HG02981 (cell line): ENCODE data around the gene HKDC1.
"Not testable (repeated sequence)": the region's sequence is repeated elsewhere in the genome, so short reads cannot be mapped to it uniquely, and the experiment has no call there.

Experiments used
- ATAC-seq: cut with Tn5 transposase; IDR thresholded peaks from one replicate; pipeline ENCODE4 v1.9.1; 2021; ENCODE audit warnings: mild to moderate bottlenecking, moderate library complexity; ENCODE audit not compliant: unreplicated experiment

Gene HKDC1, protein sequence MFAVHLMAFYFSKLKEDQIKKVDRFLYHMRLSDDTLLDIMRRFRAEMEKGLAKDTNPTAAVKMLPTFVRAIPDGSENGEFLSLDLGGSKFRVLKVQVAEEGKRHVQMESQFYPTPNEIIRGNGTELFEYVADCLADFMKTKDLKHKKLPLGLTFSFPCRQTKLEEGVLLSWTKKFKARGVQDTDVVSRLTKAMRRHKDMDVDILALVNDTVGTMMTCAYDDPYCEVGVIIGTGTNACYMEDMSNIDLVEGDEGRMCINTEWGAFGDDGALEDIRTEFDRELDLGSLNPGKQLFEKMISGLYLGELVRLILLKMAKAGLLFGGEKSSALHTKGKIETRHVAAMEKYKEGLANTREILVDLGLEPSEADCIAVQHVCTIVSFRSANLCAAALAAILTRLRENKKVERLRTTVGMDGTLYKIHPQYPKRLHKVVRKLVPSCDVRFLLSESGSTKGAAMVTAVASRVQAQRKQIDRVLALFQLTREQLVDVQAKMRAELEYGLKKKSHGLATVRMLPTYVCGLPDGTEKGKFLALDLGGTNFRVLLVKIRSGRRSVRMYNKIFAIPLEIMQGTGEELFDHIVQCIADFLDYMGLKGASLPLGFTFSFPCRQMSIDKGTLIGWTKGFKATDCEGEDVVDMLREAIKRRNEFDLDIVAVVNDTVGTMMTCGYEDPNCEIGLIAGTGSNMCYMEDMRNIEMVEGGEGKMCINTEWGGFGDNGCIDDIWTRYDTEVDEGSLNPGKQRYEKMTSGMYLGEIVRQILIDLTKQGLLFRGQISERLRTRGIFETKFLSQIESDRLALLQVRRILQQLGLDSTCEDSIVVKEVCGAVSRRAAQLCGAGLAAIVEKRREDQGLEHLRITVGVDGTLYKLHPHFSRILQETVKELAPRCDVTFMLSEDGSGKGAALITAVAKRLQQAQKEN

GRCh38 chr10:69220041-69220451, at the start of gene HKDC1:
Gene HKDC1, plus strand, starts transcription at chr10:69220332. Its CDS starts 104 bp downstream, at chr10:69220436.
- ATAC-seq: no peak

GRCh38 chr10:69172241-69172982, 47.7 kb upstream of the HKDC1 start:
- ATAC-seq: no peak

DNA sequence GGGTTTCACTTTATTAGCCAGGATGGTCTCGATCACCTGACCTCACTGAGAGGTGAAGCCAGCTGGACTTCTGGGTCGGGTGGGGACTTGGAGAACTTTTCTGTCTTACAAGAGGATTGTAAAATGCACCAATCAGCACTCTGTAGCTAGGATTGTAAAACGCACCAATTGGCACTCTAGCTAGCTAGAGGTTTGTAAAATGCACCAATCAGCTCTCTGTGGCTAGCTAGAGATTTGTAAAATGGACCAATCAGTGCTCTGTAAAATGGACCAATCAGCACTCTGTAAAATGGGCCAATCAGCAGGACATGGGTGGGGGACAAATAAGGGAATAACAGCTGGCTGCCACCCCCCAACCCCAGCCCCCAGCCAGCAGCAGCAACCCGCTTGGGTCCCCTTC, 44.8 kb upstream of the HKDC1 start:
- not testable (repeated sequence) for ATAC-seq

GRCh38 chr10:69176823-69177222, 43.3 kb upstream of the HKDC1 start:
- ATAC-seq: no peak

DNA sequence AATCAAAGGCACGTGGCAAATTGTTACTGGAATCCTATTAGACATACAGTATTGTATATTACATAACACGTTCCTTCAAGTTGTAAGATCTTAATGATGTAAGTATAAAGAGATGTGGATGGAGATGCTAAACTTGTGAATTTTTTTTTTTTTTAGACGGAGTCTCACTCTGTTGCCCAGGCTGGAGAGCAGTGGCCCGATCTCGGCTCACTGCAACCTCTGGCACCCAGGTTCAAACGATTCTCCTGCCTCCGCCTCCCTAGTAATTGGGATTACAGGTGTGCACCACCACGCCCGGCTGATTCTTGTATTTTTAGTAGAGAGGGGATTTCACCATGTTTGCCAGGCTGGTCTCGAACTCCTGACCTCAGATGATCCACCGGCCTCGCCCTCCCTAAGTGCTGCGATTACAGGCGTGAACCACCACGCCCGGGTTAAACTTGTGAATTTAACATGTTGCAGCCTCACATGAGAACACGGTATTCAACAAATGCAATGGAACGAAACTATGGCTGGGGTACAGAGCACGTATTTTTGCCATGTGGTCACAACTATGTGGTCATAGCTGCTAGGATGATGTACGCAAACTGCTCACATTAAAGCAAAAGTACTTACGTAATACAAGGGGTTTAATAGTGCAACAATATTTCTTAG, 40.9 kb upstream of the HKDC1 start:
- peak; percentile 19 for ATAC-seq

- peak; percentile 79 for ATAC-seq
Observed at GRCh38 chr10:69179743-69180524, 40.2 kb upstream of the HKDC1 start, which contains the start of gene SUPV3L1. Gene SUPV3L1, plus strand, starts transcription at chr10:69180234. Its CDS starts 58 bp downstream, at chr10:69180292.

- ATAC-seq: no peak
Observed at GRCh38 chr10:69180525-69181204, 39.5 kb upstream of the HKDC1 start.

DNA sequence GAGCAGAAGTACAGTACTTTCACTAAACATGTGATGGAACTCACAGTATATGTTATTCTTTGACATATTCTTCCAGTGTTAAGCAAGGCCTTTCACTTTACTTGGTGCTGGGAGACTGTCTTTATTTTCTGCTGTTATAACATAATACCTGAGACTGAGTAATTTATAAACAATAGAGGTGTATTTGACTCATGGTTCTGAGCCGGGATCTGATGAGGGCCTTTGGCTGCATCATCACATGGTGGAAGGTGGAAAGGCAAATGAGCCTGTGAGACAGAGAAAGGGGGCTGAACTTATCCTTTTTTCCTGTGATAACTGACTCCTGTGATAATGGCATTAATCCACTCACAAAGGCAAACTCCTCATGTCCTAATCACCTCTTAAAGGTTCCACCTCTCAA, 38.7 kb upstream of the HKDC1 start:
- no peak for ATAC-seq

DNA sequence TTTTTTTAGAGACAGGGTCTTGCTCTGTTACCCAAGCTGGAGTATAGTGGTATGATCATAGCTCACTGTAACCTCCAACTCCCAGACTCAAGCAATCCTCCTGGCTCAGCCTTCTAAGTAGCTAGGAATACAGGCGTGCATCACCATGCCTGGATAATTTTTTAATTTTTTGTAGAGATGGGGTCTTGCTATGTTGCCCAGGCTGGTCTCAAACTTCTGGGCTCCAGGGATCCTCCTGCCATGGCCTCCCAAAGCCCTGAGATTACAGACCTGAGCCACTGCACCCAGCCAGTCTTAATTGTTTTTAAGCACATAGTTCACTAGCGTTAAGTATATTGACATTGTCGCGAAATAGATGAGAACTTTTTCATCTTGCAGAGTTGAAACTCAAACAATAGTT, 38.1 kb upstream of the HKDC1 start:
- no peak for ATAC-seq

DNA sequence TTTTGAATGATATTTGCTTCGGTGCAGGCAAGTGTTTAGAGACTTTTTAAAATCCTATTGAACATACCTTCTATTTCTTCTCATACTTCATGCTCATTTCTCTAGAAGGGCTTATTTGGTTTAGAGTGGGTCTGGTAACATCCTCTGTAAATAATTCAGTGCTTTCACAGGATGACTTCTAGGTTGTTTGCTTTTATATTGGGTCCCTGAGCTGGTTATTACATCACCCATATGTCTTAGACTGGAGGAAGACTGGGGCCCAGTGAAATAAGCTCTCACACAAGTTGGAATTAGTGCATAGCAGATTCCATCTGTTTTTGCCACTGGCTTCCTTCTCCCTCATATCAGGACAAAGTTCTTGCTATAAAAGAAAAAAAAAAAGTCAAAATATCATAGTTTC, 33.6 kb upstream of the HKDC1 start:
- no peak for ATAC-seq

GRCh38 chr10:69201045-69201444, 19.1 kb upstream of the HKDC1 start:
- no peak for ATAC-seq

DNA sequence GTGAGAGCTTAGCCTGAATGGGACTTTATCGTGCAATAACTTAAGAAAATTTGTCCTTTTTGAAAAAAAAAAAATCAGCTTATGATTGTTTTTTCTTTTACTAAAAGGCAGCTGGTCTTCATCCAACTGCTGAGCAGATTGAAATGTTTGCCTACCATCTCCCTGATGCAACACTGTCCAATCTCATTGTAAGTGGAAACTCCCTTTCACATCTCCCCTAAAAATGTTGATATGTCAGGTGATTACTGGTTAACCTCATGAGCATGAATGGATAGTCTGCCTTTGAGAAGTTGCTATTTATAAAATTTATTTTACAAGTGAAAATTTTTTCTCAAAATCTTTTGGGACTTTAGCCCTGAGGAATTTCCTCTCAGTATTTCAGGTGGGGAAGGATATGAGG, 17.8 kb upstream of the HKDC1 start:
- ATAC-seq: no peak

DNA sequence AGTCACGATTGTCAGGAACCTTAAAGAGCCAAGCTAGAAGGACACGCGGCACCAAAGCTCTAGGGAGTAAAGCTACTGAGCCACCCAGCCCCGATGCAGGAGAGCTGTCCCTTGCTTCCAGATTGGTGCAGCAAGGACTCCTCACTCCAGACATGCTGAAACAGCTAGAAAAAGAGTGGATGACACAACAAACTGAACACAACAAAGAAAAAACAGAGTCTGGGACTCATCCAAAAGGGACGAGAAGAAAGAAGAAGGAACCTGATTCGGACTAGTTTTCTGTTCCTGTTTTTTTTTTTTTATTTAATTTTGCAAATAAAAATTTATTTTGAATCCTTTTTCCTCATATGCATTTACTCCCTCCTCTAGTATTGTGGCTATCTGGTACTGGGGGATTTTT, 11.4 kb upstream of the HKDC1 start:
- no peak for ATAC-seq

- no peak for ATAC-seq
Observed at GRCh38 chr10:69209787-69210484, 10.2 kb upstream of the HKDC1 start.

DNA sequence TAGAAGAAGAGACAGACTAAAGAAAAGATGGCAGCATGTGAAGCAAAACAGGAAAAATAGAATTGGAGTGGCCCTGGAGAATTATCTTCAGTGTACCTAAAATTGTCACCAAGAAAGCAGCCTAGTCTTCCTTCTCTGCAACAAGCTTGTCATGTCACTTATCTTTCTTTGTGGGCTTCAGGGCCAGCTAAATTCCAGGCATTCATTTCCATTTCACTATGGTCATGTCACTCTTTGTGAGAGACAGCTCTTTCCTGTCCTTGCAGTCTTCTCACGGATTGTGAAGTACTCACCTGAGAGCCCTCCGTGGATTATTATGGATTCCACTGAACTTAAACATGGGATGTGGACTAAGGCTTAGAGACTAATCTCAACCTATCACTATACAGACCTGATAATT, 9.0 kb upstream of the HKDC1 start:
- no peak for ATAC-seq

DNA sequence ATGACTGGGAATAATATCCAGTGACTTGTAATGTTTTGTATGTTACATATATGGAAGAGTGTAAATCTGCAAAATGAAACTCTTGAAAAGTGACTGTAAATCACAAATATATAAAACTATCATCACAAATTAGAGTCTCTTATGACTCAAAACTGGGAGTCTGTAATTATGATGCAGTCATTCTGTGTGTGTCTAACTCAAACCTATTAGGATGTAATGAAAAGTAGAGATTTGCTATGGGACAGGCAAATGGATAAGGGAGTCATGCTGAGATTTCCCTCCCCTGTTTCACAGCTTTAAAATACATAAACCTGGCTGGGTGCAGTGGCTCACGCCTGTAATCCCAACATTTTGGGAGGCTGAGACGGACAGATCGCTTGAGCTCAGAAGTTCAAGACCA, 8.6 kb upstream of the HKDC1 start:
- ATAC-seq: no peak

- no peak for ATAC-seq
Observed at GRCh38 chr10:69213591-69214311, 6.4 kb upstream of the HKDC1 start.

DNA sequence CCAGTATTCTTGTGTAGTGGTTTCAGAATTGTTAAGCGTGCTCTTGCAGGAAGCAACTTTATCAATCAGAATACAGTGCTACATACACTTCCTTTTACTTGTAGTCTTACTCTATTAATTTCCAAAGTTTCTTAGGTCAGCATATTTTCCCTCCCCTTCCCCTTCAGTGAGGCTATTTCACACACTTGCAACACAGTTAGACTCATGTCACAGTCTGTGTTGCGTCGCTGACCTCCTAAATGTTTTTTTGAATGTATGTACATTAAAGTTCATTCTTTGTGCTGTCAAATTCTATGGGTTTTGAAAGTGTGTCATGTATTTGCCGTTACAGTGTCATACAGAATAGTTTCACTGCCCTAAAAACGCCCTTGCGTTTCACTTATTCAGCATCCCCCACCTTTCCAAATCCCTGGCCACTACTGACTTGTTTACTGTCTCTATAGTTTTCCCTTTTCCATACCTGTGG, 5.4 kb upstream of the HKDC1 start:
- ATAC-seq: no peak
